ENCODE measurements around the gene RHBDD1. TPM values are rescaled to one million over a fixed set of nuclear protein-coding genes. Genes with fewer than 3 reads are reported as not detected.

The RHBDD1 gene
- total and polyA plus RNA-seq, 4 donors, result 4.8 to 66.4 (median 24.7) TPM

GRCh38 chr2:227031379-227031778, 195.5 kb downstream of the RHBDD1 start:
- Histone ChIP-seq H3K27ac (ENCODE audit: low read depth in 1 of 2, low read length in 1 of 2) (no peak overlapping the region), H3K9ac (ENCODE audit: insufficient read depth in 1 of 2, low read length in 2 of 2) (no peak overlapping the region), H3K9me3 (ENCODE audit: control insufficient read depth in 4 of 4, insufficient read depth in 3 of 4, low read length in 3 of 4) (no peaks in the 10 kb centered on the region), H3K27me3 (ENCODE audit: control insufficient read depth in 3 of 3, insufficient read depth in 3 of 3, low read length in 2 of 3) (no peaks in the 10 kb centered on the region), H3K4me3 (no peak overlapping the region), H3K4me1 (ENCODE audit: control insufficient read depth in 5 of 5, insufficient read depth in 5 of 5, low read length in 5 of 5) (peaks cover 0 to 16% (median 3%) of the 10 kb centered on the region in 5 donors), H3K36me3 (ENCODE audit: control insufficient read depth in 4 of 4, insufficient read depth in 4 of 4, low read length in 4 of 4) (no peaks in the 10 kb centered on the region)
- TF ChIP-seq CTCF (IDR thresholded peaks at IDR 0.05; ENCODE audit: control extremely low read depth, extremely low read depth), result no peak
- DNase-seq (no peak), ATAC-seq (ENCODE audit: insufficient read depth, low FRiP score) (no peak)
- WGBS, 2 donors, result 49 to 52% methylated on average over 3 of the region's 3 CpGs

GRCh38 chr2:227033471-227034148, 197.8 kb downstream of the RHBDD1 start:
- WGBS, 2 donors, result 65 to 69% methylated on average over 16 of the region's 16 CpGs
- H3K27ac ChIP-seq (ENCODE audit: low read depth in 1 of 2, low read length in 1 of 2), result no peak overlapping the region
- ATAC-seq (ENCODE audit: insufficient read depth, low FRiP score) (no peak), DNase-seq (peak; percentile 66 to 78 (median 75))
- H3K4me1 ChIP-seq (ENCODE audit: control insufficient read depth in 5 of 5, insufficient read depth in 5 of 5, low read length in 5 of 5), result peaks cover 0 to 20% (median 3%) of the 10 kb centered on the region in 5 donors
- no peaks in the 10 kb centered on the region for H3K36me3 ChIP-seq (ENCODE audit: control insufficient read depth in 4 of 4, insufficient read depth in 4 of 4, low read length in 4 of 4)
- TF ChIP-seq CTCF (IDR thresholded peaks at IDR 0.05; ENCODE audit: control extremely low read depth, extremely low read depth), result no peak
- no peak overlapping the region for H3K4me3 ChIP-seq
- no peak overlapping the region for H3K9ac ChIP-seq (ENCODE audit: insufficient read depth in 1 of 2, low read length in 2 of 2)
- no peaks in the 10 kb centered on the region for H3K27me3 ChIP-seq (ENCODE audit: control insufficient read depth in 3 of 3, insufficient read depth in 3 of 3, low read length in 2 of 3)
- no peaks in the 10 kb centered on the region for H3K9me3 ChIP-seq (ENCODE audit: control insufficient read depth in 4 of 4, insufficient read depth in 3 of 4, low read length in 3 of 4)

- Histone ChIP-seq H3K27me3 (ENCODE audit: control insufficient read depth in 3 of 3, insufficient read depth in 3 of 3, low read length in 2 of 3) (no peaks in the 10 kb centered on the region), H3K4me3 (no peak overlapping the region), H3K9me3 (ENCODE audit: control insufficient read depth in 4 of 4, insufficient read depth in 3 of 4, low read length in 3 of 4) (no peaks in the 10 kb centered on the region), H3K9ac (ENCODE audit: insufficient read depth in 1 of 2, low read length in 2 of 2) (no peak overlapping the region), H3K4me1 (ENCODE audit: control insufficient read depth in 5 of 5, insufficient read depth in 5 of 5, low read length in 5 of 5) (peaks cover 0 to 24% (median 5%) of the 10 kb centered on the region in 5 donors), H3K36me3 (ENCODE audit: control insufficient read depth in 4 of 4, insufficient read depth in 4 of 4, low read length in 4 of 4) (no peaks in the 10 kb centered on the region), H3K27ac (ENCODE audit: low read depth in 1 of 2, low read length in 1 of 2) (no peak overlapping the region)
- ATAC-seq (ENCODE audit: insufficient read depth, low FRiP score) (no peak), DNase-seq (peak in 1 of 3 donors; percentile 21)
- WGBS, 2 donors, result 56 to 63% methylated on average over 7 of the region's 7 CpGs
- TF ChIP-seq CTCF (IDR thresholded peaks at IDR 0.05; ENCODE audit: control extremely low read depth, extremely low read depth), result no peak
Observed at GRCh38 chr2:227035711-227036367, 200.0 kb downstream of the RHBDD1 start.

All from lung (tissue), 12 donors.